ENCODE results near the gene SRGAP3.

Gene SRGAP3

DNA sequence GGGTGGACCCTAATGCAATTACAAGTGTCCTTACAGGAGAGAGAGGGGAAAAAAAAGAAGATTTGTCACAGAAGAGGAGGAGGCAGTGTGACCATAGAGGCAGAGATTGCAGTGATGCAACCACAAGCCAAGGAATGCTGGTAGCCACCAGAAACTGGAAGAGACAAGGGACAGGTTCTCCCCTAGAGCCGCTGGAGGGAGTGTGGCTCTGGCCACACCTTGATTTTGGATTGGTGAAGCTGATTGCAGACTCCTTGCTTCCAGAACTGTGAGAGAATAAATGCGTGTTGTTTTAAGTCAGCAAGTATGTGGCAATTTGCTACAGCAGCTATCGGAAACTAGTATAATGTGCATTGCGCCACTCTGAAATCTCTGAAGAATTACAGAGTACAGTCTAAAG, 110.1 kb downstream of the SRGAP3 start:
- no peak for DNase-seq

DNA sequence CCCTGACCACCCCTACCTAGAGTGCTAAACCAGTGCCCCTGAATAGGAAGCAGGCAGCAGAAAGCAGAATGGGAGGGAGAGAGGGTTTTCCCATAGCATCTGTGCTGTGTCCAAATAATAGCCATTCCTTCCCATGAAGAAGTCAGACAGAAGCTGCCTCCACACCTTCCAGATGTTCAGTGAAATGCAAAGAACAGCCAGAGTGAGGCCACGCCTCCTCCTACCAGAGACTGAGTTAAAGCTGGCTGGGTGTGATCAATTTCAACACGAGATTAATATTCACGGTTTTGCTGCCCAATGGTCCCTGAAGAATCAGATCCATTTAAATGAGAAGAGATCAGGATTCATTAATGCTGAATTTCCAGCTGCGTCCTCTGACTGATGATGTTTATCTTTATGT, 111.8 kb downstream of the SRGAP3 start:
- no peak for DNase-seq

DNA sequence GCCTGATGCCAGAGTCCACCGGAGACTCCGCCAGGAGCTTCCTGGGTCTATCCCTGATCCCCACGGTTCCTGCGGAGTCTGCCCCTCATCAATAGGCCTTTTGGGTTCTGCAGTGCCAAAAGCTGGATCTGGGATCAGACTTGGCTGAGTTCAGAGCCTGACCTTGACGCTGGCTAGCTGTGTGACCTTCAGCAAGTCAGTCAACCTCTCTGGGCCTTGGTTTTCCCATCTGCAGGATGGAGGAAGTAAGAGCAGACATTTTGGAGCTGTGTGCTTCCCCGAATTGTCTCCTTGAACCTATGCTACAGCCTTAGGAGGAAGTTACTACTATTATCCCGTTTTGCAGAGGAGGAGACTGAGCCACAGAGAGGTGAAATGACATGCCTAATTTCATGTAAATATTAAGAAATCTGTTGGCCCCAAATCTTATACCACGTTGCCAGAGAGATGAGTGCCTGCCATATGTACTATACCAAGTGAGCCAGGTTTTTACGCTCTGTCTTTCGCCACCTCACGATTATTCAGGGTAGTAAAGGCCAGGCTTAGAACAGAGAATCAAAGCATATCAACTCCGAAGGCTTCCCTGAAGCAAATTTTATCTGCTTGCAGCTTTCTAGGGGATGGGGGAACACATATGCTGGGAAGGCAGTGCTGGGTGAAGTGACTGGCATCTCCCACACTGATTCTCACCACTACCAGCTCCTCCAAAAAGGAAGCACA, 112.5 kb downstream of the SRGAP3 start:
- DNase-seq, result no peak

GRCh38 chr3:9135930-9136525, 113.4 kb downstream of the SRGAP3 start:
- DNase-seq, result peak in 1 of 2 donors; percentile 18

- no peak for DNase-seq
Observed at GRCh38 chr3:9135526-9135925, 113.9 kb downstream of the SRGAP3 start.

- DNase-seq, result no peak
Observed at GRCh38 chr3:9133656-9134055, 115.8 kb downstream of the SRGAP3 start.

DNA sequence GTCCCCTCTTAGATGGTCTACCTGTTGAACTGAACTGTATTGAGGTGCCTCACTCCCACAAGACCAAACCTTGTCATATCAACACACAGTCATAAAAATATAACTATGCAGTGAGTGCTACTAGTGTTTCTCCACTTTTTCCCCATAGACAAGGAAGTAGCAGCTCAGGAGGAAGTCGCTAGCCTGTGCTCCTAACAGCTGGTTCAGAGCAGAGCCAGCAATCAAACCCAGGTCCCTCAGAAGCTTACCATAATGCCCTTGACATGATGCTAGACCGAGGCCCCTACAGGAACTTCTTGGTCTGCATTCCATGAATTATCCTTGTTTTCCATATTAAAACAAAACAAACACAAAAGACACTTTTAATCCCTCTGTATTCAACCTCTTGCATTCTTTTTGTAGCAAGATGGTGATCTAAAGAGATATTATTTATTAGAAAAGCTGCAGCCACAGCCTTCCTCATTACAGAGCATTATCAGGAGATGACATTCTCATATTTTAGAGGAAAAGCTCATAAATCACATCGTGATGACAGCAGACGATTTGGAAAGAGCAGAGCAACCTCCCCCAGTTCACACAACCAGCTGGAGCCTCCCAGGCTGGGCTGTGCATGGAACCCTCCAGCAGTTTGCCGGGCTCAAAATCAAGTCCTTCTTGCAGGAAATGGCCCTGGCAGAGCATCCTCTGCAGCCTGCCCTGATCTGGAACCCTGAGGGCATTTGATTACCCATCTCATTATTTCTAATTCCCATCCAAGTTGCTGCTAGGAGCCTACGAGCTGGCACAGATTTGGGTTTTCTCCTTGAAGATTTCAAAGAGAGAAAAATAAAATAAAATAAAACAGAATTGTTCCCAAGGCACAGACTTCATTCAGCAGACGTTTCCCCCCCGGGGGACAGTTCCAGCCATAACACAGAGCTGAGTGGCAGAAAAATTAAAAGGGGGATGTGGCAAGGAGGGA, 118.8 kb downstream of the SRGAP3 start:
- peak; percentile 21 to 25 for DNase-seq

- no peak for DNase-seq
Observed at GRCh38 chr3:9129365-9129764, 120.1 kb downstream of the SRGAP3 start.

DNA sequence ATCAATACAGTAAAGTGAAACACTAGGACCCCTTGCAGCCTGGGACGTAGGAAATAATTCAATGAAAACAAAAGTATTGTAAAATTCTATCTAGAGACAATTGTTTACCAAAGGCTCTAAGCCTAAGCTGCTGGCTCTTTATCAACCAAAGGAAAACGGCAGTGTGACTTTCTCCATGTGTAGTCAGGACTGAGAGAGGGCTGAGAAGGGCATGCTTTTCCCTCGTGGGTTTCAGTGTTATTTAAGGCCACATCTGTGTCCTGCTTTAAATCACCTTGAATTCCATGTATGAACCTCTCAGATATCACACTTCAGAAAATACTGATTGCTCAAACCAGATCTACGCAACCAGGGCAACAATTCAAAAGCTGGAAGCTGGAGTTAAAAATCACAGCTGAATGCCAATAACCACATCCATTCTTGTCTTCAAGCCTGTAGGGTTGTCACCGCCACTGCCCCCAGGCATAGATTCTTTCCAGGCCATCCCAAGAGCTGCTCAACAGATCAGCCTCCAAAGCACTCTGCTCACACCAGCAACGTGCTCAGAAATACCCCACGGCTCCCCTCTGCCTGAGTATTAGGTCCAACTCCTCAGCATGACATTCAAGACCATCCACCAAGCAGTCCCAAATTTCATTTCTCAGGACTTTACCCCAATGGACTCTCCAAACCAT, 124.0 kb downstream of the SRGAP3 start:
- no peak for DNase-seq

GRCh38 chr3:9124730-9125129, 124.7 kb downstream of the SRGAP3 start:
- no peak for DNase-seq

GRCh38 chr3:9123840-9124239, 125.6 kb downstream of the SRGAP3 start:
- no peak for DNase-seq

DNA sequence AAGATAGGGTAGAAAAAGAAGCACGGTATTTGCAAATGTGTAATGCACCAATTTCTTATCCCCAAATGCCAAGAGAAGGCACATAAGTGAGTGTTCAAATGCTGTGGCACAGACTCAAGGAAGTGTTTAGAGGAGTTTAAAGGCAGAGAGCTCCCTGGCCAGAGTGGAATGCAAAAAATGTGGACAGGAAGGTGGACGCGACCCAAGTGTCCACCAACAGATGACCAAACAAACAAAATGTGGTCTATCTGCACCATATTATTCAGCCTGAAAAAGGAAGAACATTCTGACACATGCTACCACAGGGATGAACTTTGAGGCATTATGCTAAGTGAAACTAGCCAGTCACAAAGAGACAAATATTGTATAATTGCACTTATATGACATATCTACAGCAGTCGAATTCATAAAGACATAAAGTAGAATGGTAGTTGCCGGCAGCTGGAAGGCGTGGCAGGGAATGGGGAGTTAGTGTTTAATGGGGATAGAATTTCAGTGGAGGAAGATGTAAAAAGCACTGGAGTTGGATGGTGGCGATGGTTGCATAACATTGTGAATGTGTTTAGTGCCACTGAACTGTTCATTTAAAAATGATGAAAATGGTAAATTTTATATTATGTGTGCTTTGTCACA, 126.6 kb downstream of the SRGAP3 start:
- DNase-seq, result no peak

- DNase-seq, result no peak
Observed at GRCh38 chr3:9121366-9122001, 128.0 kb downstream of the SRGAP3 start.

DNA sequence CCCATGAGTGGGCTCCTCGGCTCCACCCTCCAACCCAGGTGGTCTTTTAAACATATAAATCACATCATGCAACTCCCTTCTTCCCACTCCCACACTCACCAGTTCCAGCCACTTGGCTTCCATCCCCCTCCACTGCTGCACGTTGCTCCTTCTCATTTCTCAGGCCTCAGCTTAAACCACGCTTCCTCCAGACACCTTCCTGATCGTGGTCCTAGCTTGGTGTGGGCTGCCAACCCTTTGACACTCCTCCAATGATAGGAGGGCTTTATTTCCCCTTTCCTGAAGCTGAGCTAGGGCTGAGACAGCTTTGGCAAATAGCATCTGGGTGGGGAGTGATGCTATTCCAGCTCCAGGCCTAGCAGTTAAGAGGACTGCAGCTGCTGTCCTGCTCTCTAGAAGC, 130.1 kb downstream of the SRGAP3 start:
- peak in 1 of 2 donors; percentile 7 for DNase-seq

- DNase-seq, result no peak
Observed at GRCh38 chr3:9118222-9118621, 131.2 kb downstream of the SRGAP3 start.

DNA sequence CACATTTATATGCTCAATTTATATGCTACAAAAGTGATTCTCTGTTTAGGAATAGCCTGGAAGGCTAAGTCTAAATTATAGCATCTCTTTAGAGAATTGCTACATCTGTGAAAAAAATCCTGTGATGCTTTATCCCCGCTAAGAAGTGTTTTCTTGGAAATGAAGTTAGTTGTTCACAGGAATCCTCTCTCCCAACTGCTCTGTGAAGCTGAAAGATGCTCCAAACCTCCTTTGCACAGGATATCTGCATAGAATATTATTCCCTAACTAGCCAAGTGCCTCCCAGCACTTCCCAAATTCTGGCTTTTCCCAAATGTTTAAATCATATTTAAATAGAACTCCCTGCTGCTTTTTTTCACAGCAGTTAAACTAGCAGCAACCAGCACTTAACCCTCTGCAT, 132.2 kb downstream of the SRGAP3 start:
- no peak for DNase-seq

GRCh38 chr3:9116336-9116735, 133.1 kb downstream of the SRGAP3 start:
- DNase-seq, result no peak

DNA sequence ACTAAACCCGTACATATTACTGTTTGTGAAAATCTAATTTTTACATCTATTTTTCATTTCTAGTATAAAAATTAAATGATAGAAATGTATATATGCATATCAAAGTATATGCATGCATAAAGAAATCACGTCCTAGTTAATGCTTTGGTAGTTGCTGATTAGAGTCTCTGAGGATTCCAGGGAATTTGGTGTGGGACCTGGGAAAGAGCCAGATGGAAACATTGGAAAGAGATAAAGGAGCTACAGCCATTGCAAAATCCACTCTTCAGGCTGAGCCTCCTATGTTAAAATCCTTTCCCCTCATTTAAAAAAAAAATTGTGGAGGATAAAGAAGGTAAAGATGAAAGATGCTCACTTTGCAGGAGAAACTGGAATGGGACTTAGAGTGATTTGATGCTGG, 134.1 kb downstream of the SRGAP3 start:
- DNase-seq, result no peak

GRCh38 chr3:9113040-9113439, 136.4 kb downstream of the SRGAP3 start:
- DNase-seq, result no peak

DNA sequence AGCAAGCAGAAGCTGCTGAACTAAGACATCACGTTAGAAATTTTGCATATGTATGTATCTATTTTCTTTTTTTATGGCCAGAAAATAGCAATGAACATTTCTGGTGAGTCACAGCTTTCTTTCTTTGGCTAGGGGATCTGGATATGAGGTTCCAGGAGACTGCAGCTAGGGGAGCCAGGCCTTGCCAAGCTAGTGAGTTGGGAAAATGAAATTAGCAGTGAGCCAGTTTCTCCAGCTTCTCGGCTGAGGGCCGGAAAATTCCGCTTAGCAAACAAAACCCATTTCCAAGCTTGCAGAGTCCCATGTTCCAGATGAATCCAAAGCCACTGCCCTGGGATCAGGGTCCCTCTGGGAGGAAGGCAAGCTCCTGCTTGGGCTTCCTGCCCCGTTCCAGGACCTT, 137.6 kb downstream of the SRGAP3 start:
- no peak for DNase-seq

GRCh38 chr3:9111417-9111816, 138.0 kb downstream of the SRGAP3 start:
- peak; percentile 9 to 32 for DNase-seq

- DNase-seq, result no peak
Observed at GRCh38 chr3:9110802-9111201, 138.6 kb downstream of the SRGAP3 start.

Data from inflammatory macrophage (primary cell).